Ovary (tissue), 3 donors: ENCODE measurements around the gene CDS1.
"Not testable (repeated sequence)": the region's sequence is repeated elsewhere in the genome, so short reads cannot be mapped to it uniquely, and the experiment has no call there.

Experiments used
- CTCF ChIP-seq, 3 donors: fragments of 450-650 bp in 2 of 3; fragments of 200-600 bp in 1 of 3; IDR thresholded peaks; one replicate each; pipeline versions ENCODE4 v1.5.1 to v1.8.0; 2016 to 2022; ENCODE audit warnings: antibody characterized with exemption in 3 of 3, mild to moderate bottlenecking in 1 of 3
- EP300 ChIP-seq: sonication (generic); formaldehyde crosslinking; IDR thresholded peaks from one replicate; pipeline ENCODE4 v1.6.1; 2017; ENCODE audit warnings: antibody characterized with exemption
- POLR2A ChIP-seq: fragments of 450-650 bp; IDR thresholded peaks from one replicate; pipeline ENCODE4 v1.6.1; 2017; ENCODE audit warnings: antibody characterized with exemption, mild to moderate bottlenecking, moderate library complexity
- donor health status: DM: no; HTN: no; CAD: no.

GRCh38 chr4:84664767-84665166 lies 81.8 kb downstream of the CDS1 start:
- TF ChIP-seq EP300; CTCF (IDR thresholded peaks at IDR 0.05); POLR2A: not testable (repeated sequence)
